GM21423 (cell line): ENCODE results near the gene CD27.
A peak's percentile ranks its signal among the peaks of the same experiment; 100 is the strongest.
"Not testable (repeated sequence)": the region's sequence is repeated elsewhere in the genome, so short reads cannot be mapped to it uniquely, and the experiment has no call there.

ENCODE experiments used
- ATAC-seq: cut with Tn5 transposase; IDR thresholded peaks from one replicate; pipeline ENCODE4 v1.9.1; 2021; ENCODE audit warnings: mild to moderate bottlenecking, moderate library complexity; ENCODE audit not compliant: unreplicated experiment

CD27 gene

DNA sequence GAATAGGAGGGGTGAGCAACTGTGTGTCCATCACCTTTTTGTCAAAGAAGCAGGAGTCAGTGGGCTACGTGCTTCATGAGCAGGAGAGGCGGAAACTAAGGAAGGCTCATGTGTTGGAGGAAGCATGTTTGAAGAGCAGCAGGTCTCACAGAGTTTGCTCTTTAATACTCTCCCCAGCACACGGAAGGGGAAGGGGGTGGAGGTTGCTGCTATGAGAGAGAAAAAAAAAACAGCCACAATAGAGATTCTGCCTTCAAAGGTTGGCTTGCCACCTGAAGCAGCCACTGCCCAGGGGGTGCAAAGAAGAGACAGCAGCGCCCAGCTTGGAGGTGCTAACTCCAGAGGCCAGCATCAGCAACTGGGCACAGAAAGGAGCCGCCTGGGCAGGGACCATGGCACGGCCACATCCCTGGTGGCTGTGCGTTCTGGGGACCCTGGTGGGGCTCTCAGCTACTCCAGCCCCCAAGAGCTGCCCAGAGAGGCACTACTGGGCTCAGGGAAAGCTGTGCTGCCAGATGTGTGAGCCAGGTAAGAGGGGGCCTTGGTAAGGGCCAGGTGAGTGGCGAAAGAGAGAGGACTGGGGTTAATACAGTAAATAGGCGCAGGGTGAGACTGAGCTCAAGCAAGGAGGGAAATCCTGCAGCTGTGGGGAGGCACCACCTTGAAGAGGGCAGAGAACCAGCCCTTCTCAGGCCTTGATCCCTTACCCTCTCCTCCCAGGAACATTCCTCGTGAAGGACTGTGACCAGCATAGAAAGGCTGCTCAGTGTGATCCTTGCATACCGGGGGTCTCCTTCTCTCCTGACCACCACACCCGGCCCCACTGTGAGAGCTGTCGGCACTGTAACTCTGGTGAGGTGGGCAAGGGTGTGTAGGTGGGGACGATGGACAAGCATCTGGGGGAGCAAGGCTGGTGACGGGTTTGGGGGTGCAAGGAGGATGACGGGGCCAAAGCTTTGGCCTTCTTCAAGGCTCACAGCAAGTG, at the start of gene CD27:
Gene CD27 (plus strand): TSS at position 252 of the 985 bp plus-strand sequence. CDS start 141 bp downstream, at position 393.
- no peak for ATAC-seq

DNA sequence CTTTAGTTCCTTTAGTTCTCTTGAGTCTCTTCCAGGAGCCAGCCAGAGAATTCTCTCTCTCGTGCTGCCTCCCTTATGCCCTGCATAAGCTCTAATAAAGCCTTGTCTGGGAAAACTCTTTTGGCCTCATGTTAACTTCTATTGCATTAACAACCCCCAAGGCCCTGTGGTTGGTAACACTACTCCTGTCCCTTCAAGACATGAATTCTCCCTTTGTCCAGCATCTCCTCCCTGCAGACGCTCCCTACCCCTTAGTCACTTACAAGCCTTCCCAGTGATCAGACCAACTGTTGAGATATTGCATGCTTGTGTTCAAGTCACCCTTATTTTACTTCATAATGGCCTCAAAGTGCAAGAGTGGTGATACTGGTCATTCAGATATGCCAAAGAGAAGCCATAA, 48.7 kb upstream of the CD27 start:
- ATAC-seq, result no peak

DNA sequence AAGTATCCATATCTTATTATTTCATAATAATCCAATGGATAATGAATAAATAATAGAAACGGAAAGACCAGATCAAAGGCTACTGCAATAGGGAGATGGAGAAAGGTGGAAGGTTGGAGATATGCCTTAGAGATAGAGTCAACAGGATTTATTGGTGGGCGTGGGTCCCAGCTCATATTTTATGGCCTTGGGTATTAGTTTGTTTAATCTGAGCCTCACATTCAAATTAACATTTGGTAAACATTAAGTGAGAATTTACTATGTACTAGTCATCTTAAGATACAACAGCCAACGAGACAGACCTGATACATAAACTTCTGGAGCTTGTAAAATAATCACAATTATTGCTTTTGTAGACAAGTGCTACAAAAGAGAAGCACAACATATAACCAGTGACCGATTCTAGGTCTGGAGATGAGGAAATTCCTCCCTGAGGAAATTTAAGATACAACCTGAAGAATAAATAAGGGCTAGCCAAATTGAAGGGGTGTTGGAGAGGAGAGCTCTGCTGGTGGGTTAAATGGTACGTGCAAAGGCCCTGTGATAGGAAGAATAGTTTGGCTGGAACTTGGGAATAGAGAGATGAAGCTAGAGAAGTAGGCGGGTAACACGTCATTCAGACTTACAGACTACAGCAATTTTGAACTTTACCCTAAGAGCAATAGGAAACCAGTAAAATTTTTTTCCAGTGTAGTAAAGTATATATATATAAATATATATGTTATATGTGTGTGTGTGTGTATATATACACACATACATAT, 44.7 kb upstream of the CD27 start:
- no peak for ATAC-seq

DNA sequence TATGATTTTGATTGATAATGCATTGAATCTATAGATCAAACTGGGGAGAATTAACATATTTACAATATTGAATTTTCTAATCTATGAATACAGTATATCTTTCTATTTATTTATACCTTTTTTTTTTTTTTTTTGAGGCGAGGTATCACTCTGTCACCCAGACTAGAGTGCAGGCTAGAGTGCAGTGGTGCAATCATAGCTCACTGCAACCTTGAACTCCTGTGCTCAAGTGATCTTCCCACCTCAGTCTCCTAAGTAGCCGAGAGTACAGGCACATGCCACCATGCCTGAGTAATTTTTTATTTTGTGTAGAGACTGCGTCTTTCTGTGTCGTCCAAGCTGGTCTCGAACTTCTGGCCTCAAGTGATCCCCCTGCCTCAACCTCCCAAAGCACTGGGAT, 40.4 kb upstream of the CD27 start:
- ATAC-seq, result no peak

DNA sequence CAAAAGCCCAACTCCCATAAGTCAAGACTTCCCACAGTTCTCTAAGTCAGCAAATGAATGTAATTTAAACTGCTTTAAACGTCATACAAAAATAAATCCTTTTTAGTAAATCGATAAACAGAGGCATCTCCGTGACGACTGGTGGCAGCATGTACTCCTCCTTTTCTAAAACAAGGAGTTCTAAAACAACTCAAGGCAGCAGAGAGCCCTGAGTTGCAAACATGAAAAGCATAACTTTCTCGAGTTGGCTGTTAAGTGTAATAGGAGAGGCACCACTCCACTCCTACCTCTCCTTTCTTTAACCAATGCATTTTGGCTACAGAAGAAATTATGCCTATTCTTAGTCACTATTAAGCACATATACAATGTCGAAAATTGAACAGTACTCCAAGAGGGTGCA, 38.8 kb upstream of the CD27 start:
- ATAC-seq, result no peak

DNA sequence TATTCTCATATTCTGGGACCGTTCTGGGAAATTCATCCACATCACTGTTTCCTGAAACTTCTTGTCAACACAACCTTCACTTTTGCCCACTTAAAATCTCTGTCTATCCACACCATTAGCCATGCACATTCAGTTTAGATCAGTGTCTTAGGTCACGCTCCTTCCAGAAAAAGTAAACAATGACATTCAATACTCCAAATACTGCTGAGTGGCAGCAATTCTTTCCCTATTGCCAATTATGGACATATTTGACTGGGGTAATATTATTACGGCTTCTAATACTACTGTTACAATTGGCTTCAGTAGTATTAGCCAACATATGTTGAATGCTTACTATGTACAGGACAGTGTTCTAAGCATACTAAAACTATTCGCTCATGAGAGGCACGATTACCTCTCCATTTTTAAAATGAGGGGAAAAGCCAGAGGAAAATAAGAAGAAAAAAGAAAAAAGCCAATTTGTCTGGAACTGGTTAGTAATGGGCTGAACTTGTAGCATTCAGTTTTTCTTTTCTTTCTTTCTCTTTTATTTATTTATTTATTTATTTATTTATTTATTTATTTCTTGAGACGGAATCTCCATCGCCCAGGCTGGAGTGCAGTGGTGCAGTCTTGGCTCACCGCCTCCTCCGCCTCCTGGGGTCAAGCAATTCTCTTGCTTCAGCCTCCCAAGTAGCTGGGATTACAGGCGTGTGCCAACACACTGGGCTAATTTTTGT, 37.4 kb upstream of the CD27 start:
- no peak for ATAC-seq

DNA sequence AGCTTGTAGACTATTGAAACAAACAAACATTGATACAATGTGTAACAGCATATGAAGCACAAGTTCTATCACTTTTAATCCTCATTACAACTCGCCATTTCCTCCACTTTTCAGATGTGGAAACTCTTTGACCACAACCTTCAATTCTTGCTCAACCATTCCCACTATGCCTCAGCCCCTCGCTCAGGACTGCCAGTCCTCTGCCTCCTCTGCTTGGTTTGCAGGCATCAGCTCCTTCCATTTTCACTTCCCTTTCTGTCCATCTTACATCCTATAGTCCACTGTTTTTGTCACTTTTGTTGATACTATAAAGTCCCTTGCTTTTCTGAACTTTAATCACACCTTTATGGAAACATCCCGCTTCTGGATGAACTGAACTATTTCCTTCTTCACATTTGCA, 28.2 kb upstream of the CD27 start:
- ATAC-seq, result no peak

DNA sequence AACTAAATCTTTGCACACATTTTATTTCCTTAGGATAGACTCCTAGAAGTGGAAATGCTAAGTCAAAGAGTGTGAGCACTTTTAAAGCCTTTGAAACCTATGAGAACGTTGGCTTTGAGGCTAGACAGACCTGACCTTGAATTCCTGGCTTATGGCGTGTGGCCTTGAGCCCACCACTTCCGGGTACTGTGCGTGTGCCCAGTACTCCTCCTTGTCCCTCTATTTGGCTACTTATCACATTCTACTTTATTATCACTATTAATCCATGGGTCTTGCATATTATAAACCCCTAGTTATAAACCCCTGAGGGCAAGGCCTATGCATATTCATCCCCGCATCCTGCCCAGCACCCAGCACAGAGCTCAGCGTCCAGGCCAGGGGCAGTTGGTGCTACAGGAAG, 26.0 kb upstream of the CD27 start:
- no peak for ATAC-seq

DNA sequence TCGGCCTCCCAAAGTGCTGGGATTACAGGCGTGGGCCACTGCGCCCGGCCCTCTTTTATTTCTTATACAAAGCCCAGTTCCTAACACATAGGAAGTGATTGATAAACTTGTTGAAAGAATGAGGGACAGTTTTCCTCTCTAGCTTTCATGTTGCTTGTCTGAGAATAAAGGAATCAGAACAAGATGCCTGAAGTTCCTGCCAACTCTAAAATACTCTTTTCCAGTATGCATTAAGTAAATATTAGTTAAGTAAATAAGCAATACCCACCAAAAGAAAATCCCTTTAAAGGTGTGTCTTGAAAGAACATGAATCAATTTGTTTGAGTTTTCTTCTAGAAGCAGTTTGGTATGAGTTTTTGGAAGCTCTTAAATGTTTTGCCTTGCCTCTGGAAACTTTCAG, 24.4 kb upstream of the CD27 start:
- no peak for ATAC-seq

DNA sequence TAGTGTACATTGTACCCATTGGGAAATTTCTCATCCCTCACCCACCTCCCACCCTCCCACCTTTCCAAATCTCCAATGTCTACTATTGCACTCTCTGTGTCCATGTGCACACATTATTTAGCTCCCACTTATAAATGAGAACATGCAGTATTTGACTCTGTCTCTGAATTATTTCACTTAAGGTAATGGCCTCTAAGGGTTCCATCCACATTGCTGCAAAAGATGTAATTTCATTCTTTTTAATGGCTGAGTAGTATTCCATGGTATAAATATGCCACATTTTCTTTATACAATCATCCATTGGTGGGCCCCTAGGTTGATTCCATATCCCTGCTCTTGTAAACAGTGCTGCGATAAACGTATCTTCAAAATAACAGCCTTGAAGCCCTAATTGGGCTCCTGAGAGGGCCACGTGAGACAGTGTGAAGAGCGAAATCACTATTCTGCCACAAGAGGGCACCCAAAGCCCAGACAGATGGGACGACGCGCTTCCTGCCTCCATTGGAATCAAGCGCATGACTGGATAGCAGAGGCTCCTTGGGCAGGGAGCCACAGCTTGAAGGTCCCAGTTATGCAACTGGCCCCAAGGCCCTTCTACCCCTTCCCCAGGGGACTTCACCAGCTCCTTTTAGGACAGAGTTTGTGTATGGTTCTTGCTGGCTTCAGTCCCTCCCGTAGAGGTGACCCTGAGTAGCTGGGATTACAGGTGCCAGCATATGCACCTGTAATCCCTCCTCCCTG, 21.3 kb upstream of the CD27 start:
- ATAC-seq, result peak; percentile 45

DNA sequence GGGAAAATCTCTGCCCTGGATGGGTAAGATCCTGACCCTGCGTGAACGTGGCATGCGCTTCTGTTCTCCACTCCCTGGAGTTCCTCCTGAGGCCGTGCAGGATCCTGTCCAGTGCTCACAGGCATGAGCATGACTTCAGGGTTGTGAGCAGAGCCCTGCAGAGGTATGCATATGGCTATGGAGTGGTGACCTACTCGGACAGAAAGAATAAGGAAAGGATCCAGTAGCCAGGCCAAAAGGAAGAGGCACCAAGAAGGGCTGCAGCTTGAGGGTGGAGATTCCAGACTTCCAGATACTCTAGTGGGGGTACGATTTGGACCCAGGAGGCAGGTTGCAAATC, 20.8 kb upstream of the CD27 start:
- no peak for ATAC-seq

DNA sequence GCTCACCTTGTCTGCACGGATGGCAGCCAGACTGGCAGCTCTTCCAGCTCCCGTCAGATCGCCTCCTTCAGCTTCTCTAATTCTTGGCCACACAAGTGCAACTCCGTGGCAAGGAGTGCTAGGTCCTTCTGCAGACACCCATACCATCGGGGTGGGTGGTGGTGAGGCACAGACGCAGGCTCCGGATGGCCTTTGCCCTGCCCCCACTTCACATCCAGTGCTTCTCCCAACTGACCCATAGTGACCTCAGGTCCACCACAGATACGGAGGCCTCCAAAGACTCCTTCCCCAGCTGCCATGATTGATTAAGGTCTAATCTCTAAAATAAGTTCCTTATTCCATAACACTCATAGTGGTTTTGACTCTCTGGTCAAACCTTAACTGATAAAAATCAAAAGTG, 19.9 kb upstream of the CD27 start:
- ATAC-seq, result no peak

DNA sequence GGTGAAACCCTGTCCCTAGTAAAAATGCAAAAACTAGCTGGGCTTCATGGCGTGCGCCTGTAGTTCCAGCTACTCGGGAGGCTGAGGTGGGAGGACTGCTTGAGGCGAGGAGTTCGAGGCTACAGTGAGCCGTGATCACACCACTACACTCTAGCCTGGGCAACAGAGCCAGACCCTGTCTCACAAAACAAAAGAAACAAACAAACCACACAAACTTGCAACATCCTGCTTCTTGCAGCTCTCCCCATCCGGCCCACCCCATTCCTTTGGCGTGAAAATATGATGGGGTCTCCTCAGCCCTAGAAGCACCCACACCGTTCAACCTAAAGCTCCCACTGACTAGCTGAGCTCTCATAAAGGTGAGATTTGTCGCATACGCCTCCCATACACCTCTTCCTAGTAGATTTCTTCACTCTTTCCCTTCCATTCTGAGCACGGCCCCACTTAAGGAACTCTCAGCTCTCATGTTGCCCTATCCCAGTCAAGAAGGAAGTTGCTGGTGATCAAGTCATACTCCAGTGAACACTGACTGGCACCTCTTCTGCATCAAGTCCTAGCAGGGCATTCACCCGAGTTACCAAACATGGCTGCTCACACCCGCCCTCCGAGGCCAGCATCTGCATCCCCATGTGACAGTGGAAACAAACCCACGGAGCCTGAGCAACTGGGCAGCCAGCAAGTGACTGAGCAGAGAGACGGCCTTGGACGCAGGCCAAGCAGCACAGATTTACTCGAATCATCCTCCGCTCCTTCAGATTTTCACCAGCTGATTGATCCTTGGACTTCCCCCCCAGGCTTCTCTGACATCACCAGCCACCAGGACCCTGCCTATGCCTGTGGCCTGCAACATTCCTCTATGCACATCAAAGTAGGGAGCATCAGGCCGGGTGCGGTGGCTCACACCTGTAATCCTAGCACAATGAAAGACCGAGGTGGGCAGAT, 18.9 kb upstream of the CD27 start:
- no peak for ATAC-seq

DNA sequence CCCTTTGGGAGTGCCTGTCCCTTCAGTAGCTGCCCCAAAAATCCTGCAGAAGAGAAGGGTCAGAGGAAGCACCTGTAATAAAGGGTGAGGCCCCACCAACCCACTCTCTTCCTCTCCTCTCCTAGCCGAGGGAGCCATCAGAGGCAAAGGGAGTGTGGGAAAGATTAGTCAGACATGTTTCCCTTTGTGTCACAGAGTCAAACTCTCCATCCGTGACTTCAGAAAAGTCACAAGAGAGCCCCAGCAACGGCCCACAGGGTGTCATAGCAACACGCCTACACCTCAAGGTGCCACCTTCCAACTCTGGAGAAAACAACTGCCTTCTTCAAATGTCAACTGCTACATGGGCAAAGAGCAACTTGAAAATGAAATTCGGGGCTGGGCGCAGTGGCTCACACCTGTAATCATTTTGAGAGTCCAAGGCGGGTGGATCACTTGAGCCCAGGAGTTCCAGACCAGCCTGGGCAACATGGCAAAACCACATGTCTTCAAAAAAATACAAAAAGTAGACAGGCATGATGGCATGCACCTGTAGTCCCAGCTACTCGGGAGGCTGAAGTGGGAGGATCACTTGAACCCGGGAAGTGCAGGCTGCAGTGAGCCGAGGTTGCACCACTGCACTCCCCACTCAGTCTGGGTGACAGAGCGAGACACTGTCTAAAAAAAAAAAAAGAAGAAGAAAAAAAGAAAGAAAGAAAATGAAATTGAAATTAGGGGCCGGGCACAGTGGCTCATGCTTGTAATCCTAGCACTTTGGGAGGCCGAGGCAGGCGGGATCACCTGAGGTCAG, 17.7 kb upstream of the CD27 start:
- ATAC-seq, result peak; percentile 61

DNA sequence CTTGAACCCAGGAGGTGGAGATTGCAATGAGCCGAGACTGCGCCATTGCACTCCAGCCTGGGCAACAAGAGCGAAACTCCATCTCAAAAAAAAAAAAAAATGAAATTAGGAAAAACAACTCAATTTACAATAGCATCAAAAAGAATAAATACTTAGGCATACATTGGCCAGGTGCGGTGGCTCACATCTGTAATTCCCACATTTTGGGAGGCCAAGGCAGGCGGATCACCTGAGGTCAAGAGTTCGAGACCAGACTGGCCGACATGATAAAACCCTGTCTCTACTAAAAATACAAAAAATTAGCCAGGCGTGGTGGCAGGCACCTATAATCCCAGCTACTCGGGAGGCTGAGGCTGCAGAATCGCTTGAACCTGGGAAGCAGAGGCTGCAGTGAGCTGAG, 17.0 kb upstream of the CD27 start:
- not testable (repeated sequence) for ATAC-seq

DNA sequence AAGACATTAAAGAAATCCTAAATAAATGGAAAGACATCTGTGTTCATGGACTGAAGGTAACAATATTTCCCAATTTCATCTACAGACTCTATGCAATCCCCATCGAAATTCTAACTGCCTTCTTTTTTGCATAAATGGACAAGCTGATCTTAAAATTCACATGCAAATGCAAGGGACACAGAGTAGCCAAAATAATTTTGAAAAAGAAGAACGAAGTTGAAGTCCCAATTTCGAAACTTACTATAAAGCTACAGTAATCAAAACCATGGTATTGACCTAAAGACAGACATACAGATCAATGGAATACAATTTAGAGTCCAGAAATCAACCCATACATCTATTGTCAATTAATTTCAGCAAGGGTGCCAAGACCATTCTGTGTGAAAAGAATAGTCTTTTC, 16.4 kb upstream of the CD27 start:
- ATAC-seq, result no peak

DNA sequence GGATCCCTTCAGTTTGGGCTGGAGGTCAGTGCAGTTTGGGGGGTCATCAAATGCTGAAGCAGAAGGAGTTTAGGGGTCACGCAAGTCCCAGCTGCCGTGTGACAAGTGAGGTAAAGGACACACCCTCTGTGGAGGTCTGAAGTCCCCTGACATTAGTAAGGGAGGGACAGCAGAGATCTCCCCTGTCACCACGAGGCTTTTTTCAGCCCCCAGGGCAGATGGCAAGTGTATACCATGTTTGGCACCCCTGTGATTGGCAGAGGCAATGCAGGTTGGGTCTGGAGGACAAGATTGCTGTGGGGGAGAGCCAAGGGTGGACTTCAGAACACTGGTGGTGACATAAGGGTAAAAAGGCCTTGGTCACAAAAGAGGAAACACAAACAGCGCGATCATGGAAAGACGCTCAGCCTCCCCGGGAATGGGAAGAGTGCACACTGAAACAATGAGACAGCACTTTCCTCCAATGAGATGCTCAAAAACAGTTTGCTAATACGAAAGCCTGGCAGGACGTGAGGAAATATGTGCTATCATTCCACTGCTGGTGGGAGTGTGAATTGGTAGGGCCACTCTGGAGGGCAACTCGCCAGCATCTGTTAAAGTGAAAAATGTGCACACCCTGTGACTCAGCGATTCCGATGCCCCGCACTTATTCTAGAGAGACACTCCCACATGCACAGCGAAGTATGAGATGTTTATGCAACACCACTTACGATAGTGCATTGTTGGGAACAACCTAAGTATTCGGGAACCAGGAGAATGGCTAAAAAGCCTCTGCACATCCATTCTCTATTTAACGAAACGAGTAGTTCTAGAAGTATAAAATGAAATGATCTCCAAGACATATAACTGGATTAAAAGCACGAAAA, 14.4 kb upstream of the CD27 start:
- ATAC-seq, result no peak

DNA sequence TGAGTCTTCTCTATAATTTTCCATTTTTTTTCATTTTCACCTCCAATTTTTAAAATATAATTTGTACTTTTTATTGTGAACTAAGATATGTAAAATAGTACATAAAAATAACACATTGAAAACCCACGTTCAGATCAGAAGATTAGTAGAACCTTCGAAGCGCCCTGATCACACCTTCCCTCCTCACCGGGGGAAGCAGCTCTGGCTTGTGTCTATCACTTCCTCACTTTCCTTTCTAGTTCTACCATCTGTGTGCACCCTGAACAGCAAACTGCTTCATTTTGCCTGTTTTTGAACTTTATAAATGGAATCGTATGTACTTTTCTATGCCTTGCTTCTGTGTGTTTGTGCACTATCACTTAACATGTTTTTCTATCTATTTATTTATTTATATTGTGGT, 11.8 kb upstream of the CD27 start:
- no peak for ATAC-seq
